Activated T-cell treated with anti-CD3 and anti-CD28 coated beads, Interleukin-2, amount 50 U/mL, for 72 hours (primary cell): ENCODE results near the gene NOVA2. TPM values are rescaled to one million over a fixed set of nuclear protein-coding genes. Genes with fewer than 3 reads are reported as not detected.

ENCODE experiments used
- ATAC-seq, 2 donors: fragments of 150-1000 bp; cut with Tn5 transposase; replicated peaks in 1 of 2; 2 replicates each; pipeline ENCODE4 v1.10.0; 2021; ENCODE audit warnings: moderate library complexity in 2 of 2, mild to moderate bottlenecking in 1 of 2
- DNase-seq, 2 donors: peaks; one replicate each; pipeline ENCODE4 v3.0.0; 2021 to 2022; ENCODE audit warnings: mixed read lengths in 1 of 2
- H3K27ac Mint-ChIP-seq: one replicate; pipeline ENCODE4 v1.8.0; 2022; ENCODE audit warnings: mild to moderate bottlenecking, moderate library complexity, mixed read lengths
- H3K27me3 Mint-ChIP-seq: one replicate; pipeline ENCODE4 v1.8.0; 2022; ENCODE audit warnings: low read depth, mixed read lengths
- H3K36me3 Mint-ChIP-seq, 2 donors: one replicate each; pipeline ENCODE4 v1.8.0; 2022; ENCODE audit warnings: mixed read lengths in 2 of 2, mild to moderate bottlenecking in 1 of 2; ENCODE audit not compliant: insufficient read depth in 2 of 2
- H3K4me1 Mint-ChIP-seq: one replicate; pipeline ENCODE4 v1.8.0; 2022; ENCODE audit warnings: low read depth, mixed read lengths
- H3K4me3 Mint-ChIP-seq, 2 donors: one replicate each; pipeline ENCODE4 v1.8.0; 2022; ENCODE audit warnings: mild to moderate bottlenecking in 2 of 2, mixed read lengths in 2 of 2, moderate library complexity in 2 of 2
- H3K9me3 Mint-ChIP-seq, 2 donors: one replicate each; pipeline ENCODE4 v1.8.0; 2022; ENCODE audit warnings: mixed read lengths in 2 of 2
- total RNA-seq, 2 donors: library from RNA; stranded (reverse); gene quantifications; one replicate each; pipeline ENCODE4 v1.2.3, GENCODE V29; 2022

NOVA2 gene
- total RNA-seq, 2 donors from 2014 or later: 0.38 to 0.58 TPM

DNA sequence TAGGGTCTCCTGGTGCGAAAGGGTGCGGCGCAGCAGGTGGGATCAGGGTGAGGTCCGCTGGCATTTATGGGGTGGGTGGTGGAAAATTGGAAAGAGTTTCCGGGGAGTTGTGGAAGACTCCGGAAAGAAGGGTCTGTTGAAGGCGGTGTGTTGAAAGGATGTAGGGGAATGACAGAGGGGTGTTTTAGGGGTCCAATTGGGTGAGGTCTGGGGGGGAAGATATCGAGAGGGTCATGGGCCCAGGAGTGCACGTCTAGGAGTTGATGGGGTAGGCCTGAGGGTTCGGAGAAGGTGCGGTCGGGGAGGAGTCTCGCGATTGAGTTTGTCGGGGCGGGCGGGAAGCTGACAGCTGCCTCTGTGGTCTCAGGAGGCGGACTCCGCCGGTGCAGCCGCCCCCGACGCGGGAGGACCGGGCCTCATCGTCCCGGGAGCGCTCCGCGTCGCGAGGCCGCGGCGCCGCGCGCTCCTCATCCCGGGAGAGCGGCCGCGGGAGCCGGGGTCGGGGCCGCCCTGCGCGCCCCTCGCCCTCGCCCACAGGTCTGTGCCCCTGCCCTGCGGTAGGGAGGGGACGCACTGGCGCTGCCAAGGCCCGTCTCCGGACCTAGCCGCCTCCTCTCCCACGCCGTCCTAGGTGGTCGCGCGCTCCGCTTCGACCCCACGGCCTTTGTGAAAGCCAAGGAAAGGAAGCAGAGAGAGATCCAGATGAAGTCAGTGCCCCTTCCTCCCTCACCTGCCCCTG lies 42.2 kb upstream of the NOVA2 start:
- H3K36me3 Mint-ChIP-seq: peaks cover 0 to 5% of the 10 kb centered on the region in 2 donors
- peaks cover 21% of the 10 kb centered on the region for H3K4me1 Mint-ChIP-seq
- ATAC-seq (peak; percentile 49 to 56), DNase-seq (peak; percentile 45 to 55)
- no peaks in the 10 kb centered on the region for H3K9me3 Mint-ChIP-seq
- peak overlapping the region; percentile 83 to 88 for H3K4me3 Mint-ChIP-seq
- no peak overlapping the region for H3K27ac Mint-ChIP-seq
- peaks cover 23% of the 10 kb centered on the region for H3K27me3 Mint-ChIP-seq

DNA sequence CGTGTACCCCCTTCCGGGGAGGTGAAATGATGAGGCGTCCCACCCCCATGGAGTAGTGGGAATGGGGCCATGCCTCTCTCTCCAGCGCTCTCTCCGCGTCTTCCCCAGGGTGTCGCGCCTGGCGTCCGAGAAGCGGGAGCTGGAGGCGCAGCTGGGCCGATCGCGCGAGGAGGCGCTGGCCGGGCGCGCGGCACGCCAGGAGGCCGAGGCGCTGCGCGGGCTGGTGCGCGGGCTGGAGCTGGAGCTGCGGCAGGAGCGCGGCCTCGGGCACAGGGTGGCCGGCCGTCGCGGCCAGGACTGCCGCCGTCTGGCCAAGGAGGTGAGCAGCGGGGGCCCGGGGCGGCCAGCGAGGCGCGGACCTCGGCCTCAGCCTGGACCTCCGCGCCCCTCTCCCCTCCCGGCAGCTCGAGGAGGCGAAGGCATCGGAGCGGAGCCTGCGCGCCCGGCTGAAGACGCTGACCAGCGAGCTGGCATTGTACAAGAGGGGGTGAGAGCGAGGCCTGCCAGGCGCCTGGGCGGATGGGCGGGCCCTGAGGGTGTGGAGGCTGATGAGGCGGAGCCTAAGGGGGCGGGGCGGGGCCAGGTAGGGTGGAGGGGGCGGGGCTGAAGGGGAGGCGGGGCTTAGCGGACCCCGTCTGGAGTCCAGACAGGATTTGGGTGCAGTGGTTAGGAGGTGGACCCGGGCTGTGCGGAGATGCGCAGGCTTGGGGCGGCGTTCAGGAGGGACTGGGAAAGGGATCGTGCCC lies 41.4 kb upstream of the NOVA2 start:
- Mint-ChIP-seq H3K27me3 (peaks cover 23% of the 10 kb centered on the region), H3K4me3 (peak overlapping the region; percentile 64 to 83), H3K36me3 (peaks cover 0 to 7% of the 10 kb centered on the region in 2 donors), H3K9me3 (no peaks in the 10 kb centered on the region), H3K4me1 (peaks cover 21% of the 10 kb centered on the region), H3K27ac (no peak overlapping the region)
- ATAC-seq (peak; percentile 64 to 67), DNase-seq (peak; percentile 76 to 80)

DNA sequence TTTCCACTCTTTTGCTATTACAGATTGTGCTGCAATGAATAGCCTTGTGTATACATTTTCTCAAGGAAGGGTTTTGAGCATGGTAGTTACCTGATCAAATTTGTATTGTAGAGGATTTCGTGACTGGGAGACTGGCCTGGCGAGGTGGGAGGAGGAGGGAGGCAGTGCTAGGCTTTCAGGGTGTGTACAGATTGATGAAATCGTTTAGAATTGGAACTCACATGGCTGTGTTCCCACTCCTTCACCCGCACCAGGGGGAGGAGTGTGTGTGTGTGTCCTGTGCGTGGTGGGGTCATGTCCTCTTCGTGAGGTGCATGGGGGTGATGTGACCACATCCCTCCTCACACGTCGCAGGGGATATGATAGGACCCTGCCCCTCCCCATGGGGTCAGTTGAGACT lies 40.9 kb upstream of the NOVA2 start:
- H3K9me3 Mint-ChIP-seq: no peaks in the 10 kb centered on the region
- H3K4me3 Mint-ChIP-seq: peak overlapping the region; percentile 39 to 70
- ATAC-seq (no peak), DNase-seq (no peak)
- H3K27me3 Mint-ChIP-seq: peaks cover 23% of the 10 kb centered on the region
- no peak overlapping the region for H3K27ac Mint-ChIP-seq
- H3K36me3 Mint-ChIP-seq: peaks cover 0 to 7% of the 10 kb centered on the region in 2 donors
- peaks cover 21% of the 10 kb centered on the region for H3K4me1 Mint-ChIP-seq

DNA sequence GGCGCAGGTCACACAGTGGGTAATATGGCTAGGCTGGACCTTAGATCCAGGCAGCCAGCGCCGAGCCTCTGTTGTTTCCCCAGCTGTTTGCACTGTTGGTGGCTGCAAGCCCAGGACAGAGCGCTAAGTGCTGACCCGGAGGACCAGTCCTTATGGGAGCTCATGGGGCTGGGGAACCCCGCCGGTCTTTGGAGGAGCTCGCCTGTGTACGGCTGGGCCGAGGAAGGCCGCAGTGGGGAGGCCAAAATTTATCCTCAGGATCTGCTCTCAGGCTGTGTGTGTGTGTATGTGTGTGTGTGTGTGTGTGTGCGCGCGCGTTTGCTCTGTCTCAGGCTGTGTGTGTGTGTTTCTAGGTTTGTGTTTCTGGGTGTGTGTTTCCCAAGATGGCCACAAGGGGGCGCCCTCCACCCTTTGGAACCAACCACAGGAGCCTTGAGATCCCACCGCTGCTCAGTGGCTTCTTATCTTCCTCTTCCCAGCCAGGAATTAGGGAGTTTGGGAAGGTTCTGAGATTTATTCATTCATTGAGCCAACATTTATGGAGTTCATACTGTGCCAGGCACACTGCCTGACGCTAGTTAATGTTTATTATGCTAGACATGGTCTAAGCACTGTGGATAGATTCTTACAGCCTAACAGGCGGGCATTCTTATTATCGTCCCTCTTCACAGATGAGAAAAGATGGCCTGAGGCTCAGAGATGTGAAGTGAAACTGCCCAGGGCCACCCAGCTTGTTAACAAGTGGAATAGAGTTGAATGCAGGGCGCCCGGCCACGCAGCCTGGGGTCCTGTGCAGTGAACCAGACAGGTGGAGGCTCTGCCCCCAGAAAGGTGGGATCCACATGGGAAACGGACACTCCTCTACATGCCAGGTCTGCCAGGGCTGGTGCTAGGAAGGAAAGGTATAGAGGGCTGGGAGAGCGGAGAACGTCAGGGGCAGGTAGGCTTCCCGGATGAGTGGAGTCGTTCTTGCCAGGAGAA lies 36.2 kb upstream of the NOVA2 start:
- no peak overlapping the region for H3K4me3 Mint-ChIP-seq
- peaks cover 4% of the 10 kb centered on the region for H3K4me1 Mint-ChIP-seq
- peak; percentile 64 to 69 for ATAC-seq
- no peaks in the 10 kb centered on the region for H3K9me3 Mint-ChIP-seq
- H3K36me3 Mint-ChIP-seq: peaks cover 0 to 3% of the 10 kb centered on the region in 2 donors
- H3K27me3 Mint-ChIP-seq: peaks cover 8% of the 10 kb centered on the region
- peak; percentile 51 to 71 for DNase-seq
- H3K27ac Mint-ChIP-seq: no peak overlapping the region

DNA sequence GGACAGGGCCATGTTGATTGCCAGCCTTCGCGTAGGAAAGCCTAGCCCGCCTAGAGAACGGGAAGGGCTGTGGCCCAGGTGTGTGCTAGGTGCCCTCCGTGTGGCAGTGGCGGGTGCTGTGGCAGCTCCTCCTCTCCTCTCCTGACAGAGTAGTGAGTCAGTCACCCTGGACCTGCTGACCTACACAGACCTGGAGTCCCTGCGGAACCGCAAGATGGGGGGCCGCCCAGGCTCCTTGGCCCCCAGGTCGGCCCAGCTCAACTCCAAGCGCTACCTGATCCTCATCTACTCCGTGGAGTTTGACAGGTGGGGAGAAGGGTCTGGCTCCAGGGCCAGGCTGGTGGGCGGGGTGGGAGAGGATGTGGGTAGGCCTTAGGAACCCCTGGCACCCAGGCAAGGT lies 32.7 kb upstream of the NOVA2 start:
- Mint-ChIP-seq H3K4me1 (peaks cover under 1% of the 10 kb centered on the region), H3K27ac (no peak overlapping the region), H3K9me3 (no peaks in the 10 kb centered on the region), H3K36me3 (peaks cover 0 to 4% of the 10 kb centered on the region in 2 donors), H3K27me3 (no peaks in the 10 kb centered on the region), H3K4me3 (no peak overlapping the region)
- ATAC-seq: no peak
- no peak for DNase-seq

DNA sequence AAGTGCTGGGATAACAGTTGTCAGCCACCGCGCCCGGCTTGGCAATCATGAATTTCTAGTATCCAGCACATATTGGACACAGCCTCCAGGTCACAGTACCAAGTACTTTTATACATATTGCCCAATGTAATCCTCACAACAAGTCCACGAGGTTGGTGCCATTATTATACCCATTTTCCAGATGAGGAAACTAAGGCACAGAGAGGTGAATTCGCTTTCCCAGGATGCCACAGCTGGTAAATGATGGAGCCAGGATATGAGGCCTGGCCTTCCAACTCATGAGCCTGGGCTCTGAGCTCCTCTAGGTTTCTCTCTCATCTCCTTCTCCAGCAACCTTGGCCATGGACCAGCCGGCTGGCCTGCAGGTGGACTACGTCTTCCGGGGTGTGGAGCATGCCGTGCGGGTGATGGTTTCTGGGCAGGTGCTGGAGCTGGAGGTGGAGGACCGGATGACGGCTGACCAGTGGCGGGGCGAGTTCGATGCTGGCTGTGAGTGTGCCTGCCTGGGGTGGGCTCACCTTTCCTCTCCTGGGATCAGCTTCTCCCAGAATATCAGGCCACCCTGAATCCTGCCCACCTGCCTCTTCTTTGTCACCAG lies 29.1 kb upstream of the NOVA2 start:
- H3K36me3 Mint-ChIP-seq: peaks cover 0 to 3% of the 10 kb centered on the region in 2 donors
- H3K27ac Mint-ChIP-seq: no peak overlapping the region
- no peak for DNase-seq
- no peaks in the 10 kb centered on the region for H3K27me3 Mint-ChIP-seq
- no peak overlapping the region for H3K4me3 Mint-ChIP-seq
- H3K4me1 Mint-ChIP-seq: peaks cover 35% of the 10 kb centered on the region
- no peaks in the 10 kb centered on the region for H3K9me3 Mint-ChIP-seq
- no peak for ATAC-seq

DNA sequence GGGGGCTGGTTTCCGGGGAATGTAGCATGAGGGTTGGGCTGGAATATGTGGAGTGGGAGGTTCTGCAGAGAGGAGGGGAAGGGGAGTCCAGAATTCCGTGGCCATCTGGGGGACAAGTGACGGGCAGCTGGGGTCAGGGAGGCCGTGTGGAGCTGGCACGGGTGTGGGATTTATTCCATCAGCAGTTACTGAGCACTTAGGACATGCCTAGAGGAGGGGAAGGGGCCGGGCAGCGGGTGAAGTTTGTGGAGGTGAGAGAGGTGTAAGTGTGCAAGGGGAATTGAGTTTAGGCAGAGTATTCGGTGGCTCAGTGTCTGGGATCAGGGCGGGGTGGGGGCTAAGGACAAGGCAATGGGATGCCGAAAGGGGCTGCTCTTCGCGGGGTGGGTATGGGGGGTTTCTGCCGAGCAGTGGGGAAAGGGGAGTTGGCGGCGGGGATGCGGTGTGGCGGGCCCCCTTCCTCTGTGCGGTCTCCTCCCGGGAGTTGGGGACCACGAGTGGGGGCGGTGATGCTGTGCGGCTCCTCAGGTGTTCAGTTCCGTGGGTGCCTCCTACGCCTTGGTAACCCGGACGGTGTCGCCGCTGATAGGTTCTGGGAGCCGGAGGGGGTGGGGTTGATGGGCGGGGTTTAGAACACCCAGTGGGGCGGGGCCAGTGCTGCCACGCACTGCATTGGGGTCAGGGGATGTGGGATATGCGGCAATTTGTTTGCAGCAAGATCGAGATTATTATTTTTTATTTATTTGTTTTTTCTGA lies 27.0 kb upstream of the NOVA2 start:
- H3K27ac Mint-ChIP-seq: no peak overlapping the region
- peaks cover 38% of the 10 kb centered on the region for H3K4me1 Mint-ChIP-seq
- DNase-seq (peak; percentile 64 to 68), ATAC-seq (peak; percentile 91 to 95)
- no peaks in the 10 kb centered on the region for H3K27me3 Mint-ChIP-seq
- H3K9me3 Mint-ChIP-seq: no peaks in the 10 kb centered on the region
- H3K4me3 Mint-ChIP-seq: peak overlapping the region; percentile 85 to 90
- peaks cover 0 to 3% of the 10 kb centered on the region in 2 donors for H3K36me3 Mint-ChIP-seq

DNA sequence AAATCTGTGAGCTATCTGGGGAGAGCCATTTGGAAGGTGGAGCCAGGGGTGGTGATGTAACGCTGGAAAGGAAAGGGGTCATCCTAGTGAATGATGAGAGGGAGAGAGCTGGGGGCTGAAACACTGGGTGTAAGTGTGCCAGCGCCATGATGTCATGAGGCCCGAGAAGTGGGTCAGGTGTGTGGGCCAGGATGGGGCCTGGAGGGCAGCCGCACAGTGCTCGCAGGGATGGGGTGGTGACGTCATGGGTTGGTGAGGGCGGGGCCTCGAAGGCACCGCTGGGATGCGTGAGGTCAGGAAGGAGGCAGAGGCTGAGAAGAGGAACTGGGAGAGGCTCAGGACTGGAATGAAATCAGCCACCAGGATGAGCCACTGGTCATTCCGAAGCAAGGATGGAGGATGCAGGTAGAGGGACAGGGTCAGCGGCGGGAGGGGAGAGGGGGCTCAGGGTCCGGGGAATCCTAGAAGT lies 26.0 kb upstream of the NOVA2 start:
- Mint-ChIP-seq H3K4me3 (peak overlapping the region; percentile 28 to 71), H3K36me3 (peaks cover 0 to 3% of the 10 kb centered on the region in 2 donors), H3K27me3 (no peaks in the 10 kb centered on the region), H3K27ac (no peak overlapping the region), H3K9me3 (no peaks in the 10 kb centered on the region), H3K4me1 (peaks cover 38% of the 10 kb centered on the region)
- ATAC-seq: no peak
- no peak for DNase-seq

DNA sequence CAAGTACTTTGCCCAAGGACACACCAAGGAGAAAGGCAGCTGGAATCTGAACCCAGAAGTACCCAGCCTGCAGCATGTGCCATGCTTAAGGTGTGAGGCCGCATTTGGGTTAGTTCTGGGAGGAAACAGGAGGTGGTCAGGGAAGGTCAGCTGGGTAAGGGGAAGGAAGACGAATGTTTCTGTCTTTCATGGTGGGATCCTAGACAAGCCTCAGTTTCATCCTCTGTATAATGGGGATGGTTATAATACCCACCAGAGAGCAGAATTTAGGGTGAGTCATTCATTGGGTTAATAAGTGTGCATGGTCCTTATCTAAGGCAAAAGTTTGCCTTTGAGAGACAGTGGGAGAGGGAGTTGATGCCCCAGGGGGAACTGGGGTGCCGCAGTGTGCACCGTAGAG lies 25.2 kb upstream of the NOVA2 start:
- Mint-ChIP-seq H3K4me3 (peak overlapping the region in 1 of 2 donors; percentile 71), H3K27ac (no peak overlapping the region), H3K4me1 (peaks cover 38% of the 10 kb centered on the region), H3K36me3 (peaks cover 0 to 3% of the 10 kb centered on the region in 2 donors), H3K9me3 (no peaks in the 10 kb centered on the region), H3K27me3 (no peaks in the 10 kb centered on the region)
- no peak for DNase-seq
- no peak for ATAC-seq

DNA sequence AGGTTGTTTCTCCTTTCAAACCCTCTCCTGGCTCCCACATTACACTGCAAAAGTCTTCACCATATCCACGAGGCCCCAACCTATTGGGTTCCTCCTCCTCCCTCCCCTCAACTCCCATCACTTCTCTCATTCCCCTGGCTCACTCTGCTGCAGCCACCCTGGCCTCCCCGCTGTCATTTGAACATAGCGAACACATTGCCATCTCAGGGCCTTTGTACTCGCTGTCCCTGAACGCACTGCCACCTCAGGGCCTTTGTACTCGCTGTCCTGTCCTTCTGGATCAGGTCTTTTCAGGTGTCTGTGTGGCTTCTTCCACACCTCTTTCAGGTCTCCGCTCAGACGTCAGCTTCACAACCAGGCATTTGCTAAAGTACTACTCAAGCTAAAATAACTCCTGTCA lies 23.3 kb upstream of the NOVA2 start:
- no peak overlapping the region for H3K27ac Mint-ChIP-seq
- peaks cover 38% of the 10 kb centered on the region for H3K4me1 Mint-ChIP-seq
- no peaks in the 10 kb centered on the region for H3K9me3 Mint-ChIP-seq
- DNase-seq (no peak), ATAC-seq (no peak)
- no peaks in the 10 kb centered on the region for H3K36me3 Mint-ChIP-seq
- H3K4me3 Mint-ChIP-seq: peak overlapping the region in 1 of 2 donors; percentile 8
- H3K27me3 Mint-ChIP-seq: no peaks in the 10 kb centered on the region

DNA sequence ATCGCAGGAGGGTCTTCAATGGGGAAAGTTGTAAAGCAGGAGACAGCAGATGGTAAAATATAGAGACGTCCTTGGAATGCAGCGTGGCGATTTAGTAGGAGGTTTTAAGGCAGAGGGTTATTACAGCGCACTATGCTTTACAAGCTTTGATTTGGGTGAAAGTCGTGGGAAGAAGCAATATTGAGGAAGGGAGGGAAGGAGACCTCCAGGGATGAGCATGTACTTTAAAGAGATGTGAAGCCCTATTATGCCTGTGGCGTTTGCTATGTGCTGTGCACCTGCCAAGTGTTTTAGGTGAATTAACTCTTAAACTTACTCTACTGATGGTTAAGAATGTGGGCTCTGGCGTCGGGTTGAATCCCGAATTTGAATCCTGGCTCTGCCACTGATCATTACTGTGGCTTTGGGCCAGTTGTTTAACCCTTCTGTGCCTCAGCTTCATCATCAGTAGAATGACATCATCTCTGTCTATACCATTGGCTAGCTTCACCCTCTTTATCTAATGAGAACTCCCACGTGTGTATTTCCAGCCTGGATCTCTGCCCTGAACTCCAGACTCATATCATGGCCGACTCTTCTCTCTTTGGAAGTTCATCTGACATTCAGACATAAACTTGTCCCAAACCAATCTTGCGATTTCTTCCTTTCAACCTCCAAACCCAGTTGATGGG lies 22.2 kb upstream of the NOVA2 start:
- H3K9me3 Mint-ChIP-seq: no peaks in the 10 kb centered on the region
- H3K27ac Mint-ChIP-seq: no peak overlapping the region
- ATAC-seq: no peak
- H3K4me3 Mint-ChIP-seq: no peak overlapping the region
- no peaks in the 10 kb centered on the region for H3K27me3 Mint-ChIP-seq
- no peak for DNase-seq
- H3K4me1 Mint-ChIP-seq: peaks cover 31% of the 10 kb centered on the region
- H3K36me3 Mint-ChIP-seq: no peaks in the 10 kb centered on the region
